Thyroid gland (tissue), 4 donors: ENCODE results near the gene ZNF644. TPM values are rescaled to one million over a fixed set of nuclear protein-coding genes. Genes with fewer than 3 reads are reported as not detected.
"Not testable (repeated sequence)": the region's sequence is repeated elsewhere in the genome, so short reads cannot be mapped to it uniquely, and the experiment has no call there.

Experiments
- DNase-seq, 2 donors: peaks; one replicate each; pipeline ENCODE4 v3.0.0-alpha.2; 2019
- H3K27ac ChIP-seq, 3 donors: fragments of 200-600 bp; sonication (generic); 1 replicate in 2 of 3; 2 replicates in 1 of 3; pipeline ENCODE4 v1.5.1; 2016 to 2019; ENCODE audit warnings: mild to moderate bottlenecking in 1 of 3, moderate library complexity in 1 of 3
- H3K27me3 ChIP-seq: fragments of 200-600 bp; sonication (generic); one replicate; pipeline ENCODE4 v1.5.1; 2019
- H3K36me3 ChIP-seq, 2 donors: fragments of 200-600 bp; sonication (generic); one replicate each; pipeline ENCODE4 v1.5.1; 2016 to 2019
- H3K4me1 ChIP-seq, 2 donors: fragments of 200-600 bp; sonication (generic); one replicate each; pipeline ENCODE4 v1.5.1; 2017 to 2019
- H3K4me3 ChIP-seq, 3 donors: fragments of 200-600 bp; sonication (generic); replicated peaks in 1 of 3; 1 replicate in 2 of 3; 2 replicates in 1 of 3; pipeline ENCODE4 v1.5.1; 2016; ENCODE audit warnings: mild to moderate bottlenecking in 1 of 3
- H3K9me3 ChIP-seq: fragments of 200-600 bp; sonication (generic); one replicate; pipeline ENCODE4 v1.5.1; 2017
- CTCF ChIP-seq, 6 experiments: fragments of 200-600 bp in 3 of 6; fragments of 450-650 bp in 3 of 6; sonication (generic) in 3 of 6; IDR thresholded peaks; one replicate each; pipeline ENCODE4 v1.5.1; 2016 to 2019; ENCODE audit warnings: antibody characterized with exemption in 6 of 6, mild to moderate bottlenecking in 2 of 6, inconsistent platforms in 1 of 6, moderate library complexity in 1 of 6
- POLR2A ChIP-seq, 2 donors: fragments of 450-650 bp; IDR thresholded peaks; one replicate each; pipeline ENCODE4 v1.6.1; 2017; ENCODE audit warnings: antibody characterized with exemption in 2 of 2, mild to moderate bottlenecking in 2 of 2, moderate library complexity in 1 of 2
- WGBS, 2 donors: methylation state at CpG; one replicate each; pipeline ENCODE4 v1.1.5; 2017; 5-methylcytosine and 5-hydroxymethylcytosine counted together
- intact Hi-C: fragments of 100-400 bp; cut with DNase I; formaldehyde crosslinking; loops from one replicate; pipeline ENCODE4 v1.15.1; 2023
- total RNA-seq, 4 donors: library from RNA; depleted of rRNA; stranded (reverse); fragments of >200 nt; gene quantifications; one replicate each; pipeline ENCODE4 v1.2.3, GENCODE V29; 2016

ZNF644 gene
- 100 to 1,000 TPM in 1 of 4 donors, 10 to 100 TPM in 3; 70.2 to 105 (median 82.4) TPM for total RNA-seq

- TF ChIP-seq POLR2A (IDR thresholded peaks at IDR 0.05) (peak in 1 of 2 donors; percentile 88), CTCF (IDR thresholded peaks at IDR 0.05) (no peak)
- no peaks in the 10 kb centered on the region for H3K27me3 ChIP-seq
- DNase-seq, result peak; percentile 91 to 93
- H3K9me3 ChIP-seq, result no peaks in the 10 kb centered on the region
- intact Hi-C loops, result no loop called here
- H3K36me3 ChIP-seq, result no peaks in the 10 kb centered on the region
- peak within 1 kb of the TSS; percentile 99 to 100 (median 100) for H3K27ac ChIP-seq
- peaks cover 26 to 37% of the 10 kb centered on the region in 2 donors for H3K4me1 ChIP-seq
- H3K4me3 ChIP-seq, result peak within 1 kb of the TSS; percentile 67 to 94 (median 83)
- 2 to 19% methylated on average over 4 to 42 of the region's 70 CpGs for WGBS, 2 donors
These were observed at the start of gene ZNF644 for GRCh38 chr1:91021686-91022517. Gene ZNF644 (minus strand): TSS chr1:91022035. CDS start chr1:90982353, 39,682 bp downstream.

GRCh38 chr1:91070298-91070697 lies 48.5 kb upstream of the ZNF644 start:
- Histone ChIP-seq H3K4me1 (peaks cover 2 to 6% of the 10 kb centered on the region in 2 donors), H3K36me3 (no peaks in the 10 kb centered on the region), H3K9me3 (no peaks in the 10 kb centered on the region), H3K27me3 (no peaks in the 10 kb centered on the region), H3K4me3 (no peak overlapping the region), H3K27ac (peak overlapping the region in 2 of 3 donors; percentile 28 to 67)
- TF ChIP-seq CTCF (IDR thresholded peaks at IDR 0.05), result no peak
- no peak for TF ChIP-seq POLR2A (IDR thresholded peaks at IDR 0.05)
- 3 to 9% methylated on average over 3 of the region's 3 CpGs for WGBS, 2 donors
- peak; percentile 29 to 30 for DNase-seq
- intact Hi-C loops, result no loop called here

- H3K27me3 ChIP-seq, result no peaks in the 10 kb centered on the region
- H3K9me3 ChIP-seq, result no peaks in the 10 kb centered on the region
- no peak overlapping the region for H3K27ac ChIP-seq
- 40 to 61% methylated on average over 1 of the region's 1 CpG for WGBS, 2 donors
- H3K4me3 ChIP-seq, result no peak overlapping the region
- intact Hi-C loops, result no loop called here
- no peak for DNase-seq
- TF ChIP-seq CTCF (IDR thresholded peaks at IDR 0.05), result no peak
- TF ChIP-seq POLR2A (IDR thresholded peaks at IDR 0.05), result no peak
- H3K36me3 ChIP-seq, result no peaks in the 10 kb centered on the region
- peaks cover 2 to 6% of the 10 kb centered on the region in 2 donors for H3K4me1 ChIP-seq
These were observed 44.7 kb upstream of the ZNF644 start for GRCh38 chr1:91066538-91066937.

GRCh38 chr1:91065337-91065736 lies 43.5 kb upstream of the ZNF644 start:
- Histone ChIP-seq H3K9me3 (no peaks in the 10 kb centered on the region), H3K4me3 (no peak overlapping the region), H3K27me3 (no peaks in the 10 kb centered on the region), H3K36me3 (no peaks in the 10 kb centered on the region), H3K4me1 (peaks cover 0 to 2% of the 10 kb centered on the region in 2 donors), H3K27ac (no peak overlapping the region)
- no peak for TF ChIP-seq POLR2A (IDR thresholded peaks at IDR 0.05)
- no peak for TF ChIP-seq CTCF (IDR thresholded peaks at IDR 0.05)
- 72 to 79% methylated on average over 4 of the region's 4 CpGs for WGBS, 2 donors
- intact Hi-C loops, result no loop called here
- no peak for DNase-seq

- H3K27ac ChIP-seq, H3K27me3 ChIP-seq, H3K9me3 ChIP-seq, H3K4me3 ChIP-seq, intact Hi-C loops, H3K4me1 ChIP-seq, H3K36me3 ChIP-seq, DNase-seq: not testable (repeated sequence)
- 86 to 88% methylated on average over 5 of the region's 5 CpGs for WGBS, 2 donors
These were observed 41.6 kb upstream of the ZNF644 start for GRCh38 chr1:91063403-91063802.
